ENCODE results near the gene GOT2.
"Not testable (repeated sequence)": the region's sequence is repeated elsewhere in the genome, so short reads cannot be mapped to it uniquely, and the experiment has no call there.

Gene GOT2

DNA sequence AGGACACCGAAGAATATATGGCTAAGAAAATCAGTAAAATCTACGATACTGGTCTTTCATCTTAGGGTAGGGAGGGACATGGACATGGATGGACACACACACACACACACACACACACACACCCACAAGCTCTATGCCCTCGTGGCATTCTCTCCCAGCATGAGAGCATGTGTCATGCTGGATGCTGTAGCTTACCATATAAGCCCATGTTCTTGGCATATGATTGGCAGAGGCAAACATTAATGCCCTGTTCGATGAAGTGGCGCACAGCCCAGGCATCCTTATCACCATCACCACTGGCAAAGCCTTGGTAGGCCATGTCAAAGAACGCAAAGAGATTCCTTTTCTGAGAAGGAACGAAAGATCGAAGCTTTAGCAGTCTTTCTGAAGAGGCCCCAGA, 17.6 kb downstream of the GOT2 start:
- DNase-seq: no peak

DNA sequence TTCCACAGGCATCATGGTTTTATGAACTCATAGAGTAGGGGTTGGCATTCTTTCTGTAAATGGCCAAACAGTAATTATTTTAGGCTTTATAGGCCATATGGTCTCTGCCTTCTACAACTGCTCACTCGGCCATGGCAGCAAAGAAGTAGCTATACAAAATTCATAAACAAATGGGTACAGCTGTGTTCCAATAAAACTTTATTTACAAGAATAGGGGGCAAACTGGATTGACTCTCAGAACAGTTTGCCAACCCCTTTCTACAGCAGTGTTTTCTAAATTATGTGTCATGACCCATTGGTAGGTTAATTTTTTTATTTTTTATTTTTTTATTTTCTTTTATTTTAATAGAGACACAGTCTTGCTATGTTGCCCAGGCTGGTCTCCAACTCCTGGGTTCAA, 20.4 kb downstream of the GOT2 start:
- no peak for DNase-seq

DNA sequence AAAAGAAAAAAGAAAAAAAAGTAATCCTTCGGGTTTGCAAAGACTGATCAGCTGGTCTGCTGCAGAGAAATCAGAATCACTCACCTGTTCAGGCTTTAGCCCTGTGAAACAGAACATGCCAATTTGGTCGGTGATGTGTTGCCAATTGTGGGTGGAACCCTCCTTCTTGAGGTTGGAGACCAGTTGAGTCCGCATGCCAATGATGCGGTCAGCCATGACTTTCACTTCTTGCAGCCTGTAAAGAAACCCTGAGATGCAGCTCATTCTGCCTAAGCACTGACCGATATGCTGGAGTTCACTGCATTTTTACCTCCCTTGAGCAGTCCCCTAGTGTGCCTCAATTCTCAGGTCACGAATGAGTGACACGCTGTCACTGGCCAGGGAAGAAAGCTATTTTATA, 24.8 kb downstream of the GOT2 start:
- DNase-seq: no peak

DNA sequence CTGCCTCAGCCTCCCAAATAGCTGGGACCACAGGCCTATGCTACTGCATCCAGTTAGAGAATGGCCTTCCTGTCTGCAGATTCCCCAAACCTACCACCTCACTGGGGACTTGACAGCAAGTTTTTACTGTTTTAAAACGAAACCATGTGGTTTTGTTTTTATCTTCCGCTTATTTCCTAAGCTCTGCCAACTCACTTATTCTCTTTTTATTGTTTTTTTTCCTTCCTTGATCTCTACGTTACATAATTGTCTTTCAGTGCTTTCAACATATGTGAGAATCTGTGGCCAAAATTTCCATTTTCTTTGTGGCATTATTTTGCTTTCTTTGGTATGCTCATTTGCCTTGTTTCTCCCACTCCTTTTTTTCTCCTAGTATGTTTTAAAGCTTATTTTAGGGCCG, 35.0 kb downstream of the GOT2 start:
- no peak for DNase-seq

DNA sequence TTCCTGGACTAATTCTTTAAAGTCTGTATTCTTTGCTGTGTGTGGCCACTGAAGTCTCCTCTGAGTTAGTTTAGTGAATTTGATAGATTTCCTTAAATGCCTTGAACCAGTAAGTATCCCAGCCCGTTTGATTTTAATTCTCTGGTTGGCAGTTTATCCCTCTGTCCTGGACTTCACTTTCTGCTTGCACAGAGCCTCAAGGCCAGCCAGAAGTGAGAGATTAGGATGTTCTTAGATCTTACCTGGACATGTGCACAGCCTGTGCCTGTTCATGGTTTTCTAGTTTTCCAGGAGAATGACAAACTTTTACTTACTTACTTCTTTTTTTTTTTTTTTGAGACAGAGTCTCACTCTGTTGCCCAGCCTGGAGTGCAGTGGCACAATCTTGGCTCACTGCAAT, 38.7 kb downstream of the GOT2 start:
- no peak for DNase-seq

DNA sequence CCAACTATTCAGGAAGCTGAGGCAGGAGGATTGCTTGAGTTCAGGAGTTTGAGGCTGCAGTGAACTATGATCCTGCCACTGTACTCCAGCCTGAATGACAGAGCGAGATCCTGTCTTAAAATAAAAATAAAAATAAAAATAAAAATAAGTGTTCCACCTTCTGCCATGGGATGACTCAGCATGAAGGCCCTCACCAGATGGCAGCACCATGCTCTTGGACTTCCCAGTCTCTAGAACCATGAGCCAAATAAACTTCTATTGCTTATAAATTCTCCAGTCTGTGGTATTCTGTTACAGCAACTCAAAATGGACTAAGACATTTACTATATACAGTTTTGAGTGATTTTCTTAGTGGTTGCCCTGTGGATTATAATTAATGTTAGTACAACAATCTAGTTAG, 41.7 kb downstream of the GOT2 start:
- no peak for DNase-seq

DNA sequence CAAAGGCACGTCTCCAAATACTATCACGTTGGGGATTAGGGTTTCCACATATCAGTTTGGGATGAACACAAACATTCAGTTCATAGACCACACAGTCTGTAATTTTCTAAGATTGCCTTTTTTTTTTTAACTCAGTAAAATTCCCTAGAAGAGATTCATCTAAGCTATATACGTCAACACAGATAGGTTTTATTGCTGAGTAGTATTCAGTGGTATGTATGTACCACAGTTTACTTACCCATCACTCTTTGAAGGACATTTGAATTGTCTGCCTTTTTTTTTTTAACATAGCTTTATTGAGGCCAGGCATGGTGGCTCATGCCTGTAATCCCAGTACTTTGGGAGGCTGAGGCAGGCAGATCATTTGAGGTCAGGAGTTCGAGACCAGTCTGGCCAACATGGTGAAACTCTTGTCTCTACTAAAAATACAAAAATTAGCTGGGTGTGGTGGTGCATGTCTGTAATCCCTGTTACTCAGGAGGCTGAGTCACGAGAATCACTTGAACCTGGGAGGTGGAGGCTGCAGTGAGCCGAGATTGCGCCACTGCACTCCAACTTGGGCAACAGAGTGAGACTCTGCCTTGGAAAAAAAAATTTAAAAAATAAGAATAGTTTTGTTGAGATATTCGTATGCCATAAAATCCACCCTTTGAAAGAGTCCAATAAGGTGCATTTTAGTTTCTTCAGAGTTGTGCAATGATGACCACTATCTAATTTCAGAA, 47.0 kb downstream of the GOT2 start:
- DNase-seq: not testable (repeated sequence)

DNA sequence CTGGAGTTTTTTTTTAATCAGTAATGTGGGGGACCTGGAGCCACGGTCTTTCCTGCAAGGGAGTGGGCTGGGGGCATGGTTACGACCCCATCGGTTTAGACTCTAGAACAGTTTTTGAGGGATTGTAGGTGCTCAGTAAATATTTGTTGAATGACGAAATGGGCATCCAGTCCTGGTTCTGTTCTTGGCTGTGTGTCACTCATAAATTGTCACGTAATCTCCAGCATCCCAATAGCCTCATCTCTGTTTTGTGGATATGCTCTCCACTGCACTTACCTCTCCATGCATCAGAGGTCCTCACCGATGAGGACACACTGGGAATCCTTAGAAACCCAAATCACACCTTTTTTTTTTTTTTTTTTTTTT, 49.0 kb downstream of the GOT2 start:
- DNase-seq: no peak

DNA sequence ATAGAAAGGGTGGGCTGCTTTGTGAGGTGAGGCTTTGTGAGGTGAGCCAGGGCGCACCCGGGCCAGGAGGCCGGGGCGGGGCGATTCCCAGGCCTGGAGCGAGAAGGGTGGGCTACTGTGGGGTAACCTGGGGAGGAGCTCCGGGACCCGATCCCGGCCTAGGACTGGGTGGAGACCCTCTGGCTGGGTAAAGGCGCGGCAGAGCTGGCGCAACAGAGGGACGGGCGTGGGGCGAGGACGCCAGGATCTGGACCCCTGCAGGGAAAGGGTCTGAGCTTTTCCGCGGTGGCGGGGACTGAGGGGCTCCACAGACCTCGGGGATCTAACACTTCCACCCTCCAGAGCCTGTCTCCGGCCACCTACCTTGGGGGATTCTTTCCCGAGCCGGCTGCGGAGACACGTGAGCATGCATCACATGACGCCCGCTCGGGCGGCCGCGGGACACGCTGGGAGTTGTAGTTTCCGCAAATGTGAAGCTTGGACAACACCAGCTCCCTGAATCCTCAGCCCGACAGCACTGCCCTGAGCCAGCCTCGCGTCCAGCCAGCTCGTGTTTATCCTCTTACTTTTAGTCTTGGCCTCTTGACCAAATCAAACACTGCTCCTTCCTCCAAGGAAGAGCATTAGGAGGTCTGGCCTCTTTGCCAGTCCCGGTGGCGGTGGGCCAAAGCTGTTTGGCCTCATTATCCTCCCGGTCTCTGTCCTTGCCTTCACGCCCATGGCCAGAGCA, 49.6 kb downstream of the GOT2 start, which contains the start of gene SLC38A7:
Gene SLC38A7 (minus strand): TSS at position 417 of the 730 bp plus-strand sequence. CDS start 4,644 bp downstream, outside the sequence.
- DNase-seq: peak; percentile 1

DNA sequence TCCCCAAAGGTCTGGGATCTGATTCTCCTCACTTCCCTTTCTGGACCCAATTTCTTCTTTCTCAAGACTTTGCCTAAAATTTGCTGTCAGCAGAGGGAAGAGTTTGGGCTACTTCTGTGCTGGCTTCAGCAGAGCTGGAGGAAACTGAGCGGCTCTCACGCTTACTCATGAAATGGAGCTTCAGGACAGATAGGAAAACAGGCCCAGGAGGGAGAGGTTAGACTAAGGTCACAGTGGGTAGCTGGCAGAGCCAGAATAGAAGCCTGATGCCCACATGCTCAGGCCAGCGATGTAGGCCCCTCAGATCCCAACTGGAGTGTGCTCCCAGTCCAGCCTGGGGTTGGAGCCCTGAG, 50.1 kb downstream of the GOT2 start:
- DNase-seq: no peak

DNA sequence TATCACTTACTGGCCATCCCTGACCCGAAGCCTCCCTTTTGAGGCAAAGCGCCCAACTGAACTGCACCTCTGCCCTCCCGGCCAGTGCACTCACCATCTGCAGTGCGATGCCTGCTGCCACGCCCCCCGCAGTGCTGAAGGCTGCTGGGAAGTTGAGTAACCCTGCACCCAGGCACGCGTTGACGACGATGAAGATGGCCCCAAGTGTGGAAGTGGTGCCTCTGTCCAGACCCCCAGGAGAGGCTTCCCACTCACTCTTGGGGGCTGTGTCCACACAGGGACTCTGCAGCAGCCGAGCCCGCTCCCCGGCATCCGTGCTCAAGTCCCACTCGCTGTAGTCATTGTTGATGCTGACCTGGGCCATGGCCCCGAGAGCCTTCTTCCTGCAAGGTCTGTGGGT, 54.4 kb downstream of the GOT2 start:
- no peak for DNase-seq

DNA sequence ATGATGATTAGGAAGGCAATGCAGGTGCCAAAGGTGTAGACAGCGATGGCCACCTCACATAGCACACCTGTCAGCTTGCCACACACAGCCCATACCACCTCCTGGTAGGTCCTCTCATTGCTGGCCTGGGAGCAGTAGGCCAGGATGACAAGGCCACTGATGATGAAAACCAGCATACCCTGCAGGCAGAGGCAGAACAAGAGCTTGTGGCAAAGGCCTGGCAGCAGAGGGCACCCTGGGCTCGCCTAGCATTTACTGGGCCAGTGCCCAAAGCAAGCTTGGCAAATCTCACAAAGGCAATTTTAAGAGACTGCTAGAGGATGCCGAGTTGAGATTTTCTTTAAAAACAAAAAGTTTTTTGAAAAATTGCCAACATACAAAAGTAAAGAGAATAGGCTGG, 55.4 kb downstream of the GOT2 start:
- no peak for DNase-seq

DNA sequence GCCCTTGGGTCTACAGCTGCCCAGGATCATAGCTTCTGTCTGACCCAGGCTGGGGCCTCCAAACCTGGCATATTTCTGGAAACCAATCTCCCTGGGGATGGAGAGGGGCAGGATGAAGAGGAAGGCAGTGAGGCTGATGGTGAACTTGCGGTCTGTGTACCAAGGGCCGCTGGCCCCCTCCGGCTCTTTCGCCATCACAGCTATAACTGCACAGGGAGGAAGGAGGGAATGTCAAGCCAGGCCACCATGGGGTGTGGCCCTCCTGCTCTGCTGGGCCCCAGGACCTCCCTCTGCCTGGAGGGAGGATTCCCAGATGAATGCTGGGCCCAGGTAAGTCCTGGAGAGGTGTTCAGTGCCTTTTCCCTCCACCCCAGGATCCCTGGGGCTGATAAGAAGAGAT, 55.8 kb downstream of the GOT2 start:
- no peak for DNase-seq

DNA sequence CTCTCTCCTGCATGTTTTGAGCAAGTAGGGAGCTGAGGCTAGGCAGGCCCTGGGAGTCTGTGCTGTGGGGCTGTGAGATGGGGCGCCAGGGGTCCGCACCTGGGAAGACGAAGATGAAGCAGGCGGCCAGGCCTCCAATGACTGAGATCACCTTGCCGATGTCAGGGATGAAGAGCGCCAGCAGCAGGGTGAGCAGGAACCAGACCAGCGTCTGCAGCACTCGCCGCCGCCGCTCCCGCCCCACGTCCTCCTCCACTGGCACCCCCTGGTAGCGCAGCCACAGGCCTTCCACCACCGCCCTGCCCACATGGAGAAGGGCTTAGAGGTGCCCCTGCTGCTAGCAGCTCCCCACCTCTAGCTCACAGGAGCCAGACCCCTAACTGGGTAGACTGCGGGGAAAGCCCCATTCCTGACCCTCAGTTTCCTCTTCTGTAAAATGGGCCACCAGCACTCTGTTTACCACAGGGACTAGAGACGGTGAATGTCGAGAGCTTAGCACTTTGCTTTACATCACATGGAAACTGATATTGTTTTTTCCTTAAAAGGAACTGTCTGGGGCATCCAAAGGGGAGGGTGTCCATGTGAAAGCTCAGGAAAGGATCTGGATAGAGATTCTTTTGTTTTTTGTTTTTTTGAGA, 63.1 kb downstream of the GOT2 start:
- no peak for DNase-seq

DNA sequence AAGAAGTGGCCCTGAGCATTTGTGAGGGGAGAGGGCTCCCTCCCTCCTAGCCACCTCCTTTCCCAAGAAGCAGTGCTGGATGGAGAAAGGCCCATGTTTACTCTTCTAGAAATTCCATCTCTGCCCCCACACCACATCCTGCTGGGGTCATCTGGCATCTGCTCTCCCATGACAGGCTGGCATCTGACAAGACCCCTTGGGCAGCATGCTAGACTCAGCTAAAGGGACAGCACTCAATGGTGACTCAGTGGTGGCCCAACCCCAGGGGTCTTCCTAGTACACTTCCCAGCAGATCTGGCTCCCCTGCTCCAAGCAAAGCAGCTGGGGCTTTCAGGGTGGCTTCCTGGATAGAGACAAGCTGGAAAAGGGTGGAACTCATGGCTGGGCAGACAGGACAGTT, 63.9 kb downstream of the GOT2 start:
- DNase-seq: no peak

DNA sequence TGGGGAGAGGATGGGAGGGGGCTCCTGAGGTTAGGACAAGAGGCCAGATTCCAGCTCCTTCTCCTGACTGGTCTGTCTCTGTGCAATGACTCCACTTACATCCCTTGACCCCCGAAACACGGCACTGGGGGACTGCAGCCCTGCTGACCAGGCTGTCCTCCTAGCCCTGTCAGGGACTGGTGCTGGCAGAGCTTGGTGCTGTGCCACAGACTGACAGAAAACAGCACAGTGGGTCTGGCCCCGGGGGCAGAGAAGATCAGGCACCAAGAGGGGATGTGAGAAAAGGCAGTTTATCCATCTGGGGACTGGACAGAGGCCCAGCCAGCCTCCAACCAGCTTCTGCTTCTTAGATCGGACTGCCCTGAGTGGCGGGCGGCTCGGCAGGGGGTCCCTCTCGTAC, 68.9 kb downstream of the GOT2 start:
- DNase-seq: no peak

DNA sequence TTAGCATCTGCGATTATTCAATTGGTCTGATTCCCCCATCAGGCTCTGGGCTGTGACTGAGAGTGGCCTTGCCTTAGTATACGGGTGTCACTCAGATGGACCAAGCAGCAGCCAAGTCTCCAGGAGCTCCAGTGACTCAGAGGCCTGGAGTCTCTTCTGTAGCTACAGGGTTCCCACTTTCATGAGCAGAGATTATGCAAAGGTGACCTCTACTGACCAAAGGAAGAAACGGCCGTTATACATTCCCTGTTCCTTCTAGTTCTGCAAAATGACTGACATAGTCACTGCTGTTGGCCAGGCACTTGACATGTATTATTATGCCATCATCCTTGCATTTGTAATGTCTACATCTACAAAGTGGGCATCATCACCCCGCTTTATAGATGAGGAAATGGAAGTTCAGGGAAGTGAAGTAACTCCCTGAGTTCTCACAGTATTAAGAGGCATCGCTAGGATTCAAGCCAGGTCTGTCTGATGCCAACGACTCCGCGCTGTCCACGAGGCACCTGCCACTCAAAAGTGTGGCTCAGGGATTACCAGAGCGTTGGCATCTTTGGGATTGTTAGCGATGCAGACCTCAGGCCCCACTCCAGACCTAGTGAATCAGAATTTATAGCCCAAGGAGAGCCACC, 72.8 kb downstream of the GOT2 start:
- no peak for DNase-seq

DNA sequence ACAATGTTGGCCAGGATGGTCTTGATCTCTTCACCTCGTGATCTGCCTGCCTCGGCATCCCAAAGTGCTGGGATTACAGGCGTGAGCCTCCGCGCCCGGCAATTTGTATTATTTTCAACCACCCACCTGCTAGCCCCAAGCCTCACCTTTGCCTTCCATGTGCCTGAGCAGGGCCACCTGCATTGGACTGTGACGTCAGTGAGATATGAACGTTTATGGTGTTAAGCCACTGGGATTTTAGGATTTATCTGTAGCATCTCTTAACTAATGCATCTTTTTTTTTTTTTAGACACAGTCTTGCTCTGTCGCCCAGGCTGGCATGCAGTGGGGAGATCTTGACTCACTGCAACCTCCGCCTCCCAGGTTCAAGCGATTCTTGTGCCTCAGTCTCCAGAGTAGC, 74.2 kb downstream of the GOT2 start:
- not testable (repeated sequence) for DNase-seq

DNA sequence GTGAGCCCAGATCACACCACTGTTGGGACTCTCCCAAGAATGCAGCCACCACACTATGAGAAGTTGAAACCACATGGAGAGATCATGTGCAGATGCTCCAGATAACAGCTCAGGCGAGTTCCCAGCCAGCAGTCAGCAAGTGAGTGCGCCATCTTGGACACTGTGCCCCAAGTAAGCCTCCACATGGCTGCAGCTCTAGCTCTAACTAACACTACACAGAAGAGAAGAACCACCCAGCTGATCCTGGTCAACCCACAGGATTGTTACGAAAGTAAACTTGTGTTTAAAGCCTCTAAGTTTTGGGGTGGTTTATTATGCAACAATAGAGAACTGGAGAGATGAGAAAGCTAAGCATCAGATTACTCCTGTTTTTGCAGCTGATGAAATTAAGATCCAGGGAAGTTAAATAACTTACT, 75.3 kb downstream of the GOT2 start:
- DNase-seq: no peak
